ENCODE measurements around the gene MAP3K13.
"Not testable (repeated sequence)": the region's sequence is repeated elsewhere in the genome, so short reads cannot be mapped to it uniquely, and the experiment has no call there.

MAP3K13 gene

GRCh38 chr3:185342459-185343174 is 20.3 kb upstream of the MAP3K13 start:
- no peak for DNase-seq

GRCh38 chr3:185347399-185347798 is 15.5 kb upstream of the MAP3K13 start:
- no peak for DNase-seq

GRCh38 chr3:185350841-185351240 is 12.1 kb upstream of the MAP3K13 start:
- no peak for DNase-seq

- no peak for DNase-seq
These were observed 11.5 kb upstream of the MAP3K13 start for GRCh38 chr3:185351396-185351795.

GRCh38 chr3:185353225-185353624 is 9.7 kb upstream of the MAP3K13 start:
- no peak for DNase-seq

- peak in 2 of 4 experiments; percentile 11 to 32 for DNase-seq
These were observed 8.9 kb upstream of the MAP3K13 start for GRCh38 chr3:185353823-185354614.

GRCh38 chr3:185356499-185356898 is 6.4 kb upstream of the MAP3K13 start:
- DNase-seq = no peak

- no peak for DNase-seq
These were observed 1.0 kb upstream of the MAP3K13 start for GRCh38 chr3:185361920-185362319.

GRCh38 chr3:185363662-185364203 is 797 bp downstream of the MAP3K13 start:
- DNase-seq = no peak

GRCh38 chr3:185365291-185366073 is 2.5 kb downstream of the MAP3K13 start:
- DNase-seq = no peak

GRCh38 chr3:185366074-185366335 is 3.1 kb downstream of the MAP3K13 start:
- DNase-seq = no peak

- no peak for DNase-seq
These were observed 4.0 kb downstream of the MAP3K13 start for GRCh38 chr3:185366913-185367312.

GRCh38 chr3:185370349-185370748 is 7.4 kb downstream of the MAP3K13 start:
- DNase-seq = not testable (repeated sequence)

- no peak for DNase-seq
These were observed 8.6 kb downstream of the MAP3K13 start for GRCh38 chr3:185371306-185372074.

GRCh38 chr3:185381320-185382058 is 18.6 kb downstream of the MAP3K13 start:
- no peak for DNase-seq

- DNase-seq = no peak
These were observed 19.2 kb downstream of the MAP3K13 start for GRCh38 chr3:185382154-185382553.

- not testable (repeated sequence) for DNase-seq
These were observed 23.6 kb downstream of the MAP3K13 start for GRCh38 chr3:185386515-185386914.

GRCh38 chr3:185387646-185388045 is 24.7 kb downstream of the MAP3K13 start:
- no peak for DNase-seq

GRCh38 chr3:185393055-185393454 is 30.1 kb downstream of the MAP3K13 start:
- no peak for DNase-seq

GRCh38 chr3:185397676-185398075 is 34.7 kb downstream of the MAP3K13 start:
- no peak for DNase-seq

- DNase-seq = no peak
These were observed 37.1 kb downstream of the MAP3K13 start for GRCh38 chr3:185399737-185400667.

Data from activated CD4-positive, CD25-positive, alpha-beta regulatory T cell (primary cell).